ENCODE results near the gene SLC7A1. TPM values are rescaled to one million over a fixed set of nuclear protein-coding genes. Genes with fewer than 3 reads are reported as not detected.

The SLC7A1 gene
- polyA plus RNA-seq, 1 donor = 8.7 TPM

- no peak for DNase-seq (ENCODE audit: low read depth)
Measured at GRCh38 chr13:29510651-29511084, 84.8 kb downstream of the SLC7A1 start.

- no peak for DNase-seq (ENCODE audit: low read depth)
Measured at GRCh38 chr13:29509999-29510589, 85.4 kb downstream of the SLC7A1 start.

- DNase-seq (ENCODE audit: low read depth) = no peak
Measured at GRCh38 chr13:29508876-29509252, 86.6 kb downstream of the SLC7A1 start.

DNA sequence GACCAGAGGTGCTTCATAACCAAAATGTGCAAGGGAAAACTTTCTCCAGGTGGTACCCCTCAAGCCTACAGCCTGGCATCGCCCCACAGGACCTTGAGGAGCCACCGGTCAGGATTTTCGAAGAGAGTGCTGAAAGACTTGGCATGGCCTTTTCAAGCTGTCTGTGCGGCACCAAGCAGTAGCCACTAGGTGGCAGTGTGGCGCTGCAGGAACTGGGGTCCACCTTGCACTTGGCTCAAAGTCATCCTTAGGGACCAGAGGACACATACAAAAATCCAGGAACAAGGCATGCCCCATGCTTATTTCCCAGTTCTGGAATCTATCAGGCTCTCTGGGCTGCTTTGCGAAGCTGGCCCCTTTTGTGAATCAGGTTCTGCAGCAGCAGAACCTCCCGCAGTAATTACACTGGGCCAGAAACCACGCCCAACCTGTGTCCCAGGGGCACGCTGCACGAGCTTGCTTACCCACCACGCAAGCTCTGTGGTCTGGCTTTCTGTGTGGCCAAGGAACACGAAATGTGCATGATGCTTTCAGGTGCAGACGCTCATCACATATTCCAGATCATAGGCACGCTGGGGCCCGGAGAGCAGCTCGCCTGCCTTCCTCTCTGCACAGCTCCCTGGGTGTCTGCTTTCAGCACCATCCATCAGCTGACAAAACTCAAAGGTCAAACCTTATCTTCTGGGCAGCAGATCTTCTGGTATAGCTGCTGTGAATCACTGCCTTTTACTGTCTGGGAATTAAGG lies 87.2 kb downstream of the SLC7A1 start:
- DNase-seq (ENCODE audit: low read depth) = no peak

DNA sequence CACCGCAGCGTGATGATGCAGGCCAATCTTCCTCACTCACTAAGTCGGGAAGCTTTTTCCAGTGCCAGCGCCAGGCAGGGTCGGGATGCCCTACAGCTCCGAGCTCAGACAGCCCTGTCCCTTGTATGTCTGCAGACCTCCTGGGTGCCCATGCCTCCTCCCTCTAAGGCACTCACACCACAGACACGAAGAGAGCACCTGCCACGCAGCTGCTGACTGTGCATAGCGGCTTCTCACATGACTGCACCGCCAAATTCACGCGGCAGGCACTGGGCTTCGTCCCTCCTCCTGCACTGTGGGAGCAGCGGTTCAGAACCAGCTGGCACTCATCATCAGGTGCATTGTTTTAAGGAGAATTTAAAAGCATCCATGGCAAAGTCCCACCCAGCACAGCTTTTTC lies 88.1 kb downstream of the SLC7A1 start:
- no peak for DNase-seq (ENCODE audit: low read depth)

DNA sequence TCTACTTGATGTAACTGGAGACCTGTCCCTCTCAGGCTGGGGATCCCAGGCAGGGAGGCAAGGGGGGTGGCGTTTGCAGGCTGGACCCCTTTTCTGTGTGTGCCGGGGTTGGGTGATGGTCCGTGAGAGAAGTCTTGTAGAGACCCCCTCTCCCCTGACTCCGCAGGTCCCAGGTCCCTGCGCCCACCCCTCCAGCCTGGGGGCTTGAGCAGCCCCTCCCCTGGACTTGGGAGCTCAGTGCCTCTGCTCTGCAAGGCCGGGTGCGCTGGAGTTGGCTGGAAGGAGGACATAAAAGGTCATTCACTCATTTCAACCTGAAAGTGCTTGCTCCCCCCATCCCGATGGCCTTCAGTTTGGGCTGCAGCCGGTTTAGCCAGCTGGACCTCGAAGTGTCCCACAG lies 89.5 kb downstream of the SLC7A1 start:
- no peak for DNase-seq (ENCODE audit: low read depth)

GRCh38 chr13:29505511-29505910 lies 90.0 kb downstream of the SLC7A1 start:
- no peak for DNase-seq (ENCODE audit: low read depth)

DNA sequence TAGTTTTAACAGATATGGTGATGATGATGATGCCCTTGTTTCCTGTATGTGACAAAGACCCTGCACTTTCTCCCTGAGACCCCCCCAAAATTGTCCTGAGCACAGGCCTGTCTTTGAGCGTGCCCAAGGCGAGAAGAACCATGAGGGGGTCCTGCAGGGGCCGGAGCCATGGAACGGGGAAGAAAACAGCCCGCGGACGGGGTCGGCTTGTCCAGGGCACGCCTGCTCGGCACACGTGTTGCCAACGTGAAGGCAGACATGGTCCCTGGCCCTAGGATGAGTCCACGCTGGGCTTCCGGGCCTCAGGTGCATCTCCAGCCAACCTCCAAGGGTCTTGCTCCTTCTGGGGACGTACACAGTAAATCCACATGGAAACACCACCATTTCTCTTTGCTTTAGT lies 90.8 kb downstream of the SLC7A1 start:
- no peak for DNase-seq (ENCODE audit: low read depth)

DNA sequence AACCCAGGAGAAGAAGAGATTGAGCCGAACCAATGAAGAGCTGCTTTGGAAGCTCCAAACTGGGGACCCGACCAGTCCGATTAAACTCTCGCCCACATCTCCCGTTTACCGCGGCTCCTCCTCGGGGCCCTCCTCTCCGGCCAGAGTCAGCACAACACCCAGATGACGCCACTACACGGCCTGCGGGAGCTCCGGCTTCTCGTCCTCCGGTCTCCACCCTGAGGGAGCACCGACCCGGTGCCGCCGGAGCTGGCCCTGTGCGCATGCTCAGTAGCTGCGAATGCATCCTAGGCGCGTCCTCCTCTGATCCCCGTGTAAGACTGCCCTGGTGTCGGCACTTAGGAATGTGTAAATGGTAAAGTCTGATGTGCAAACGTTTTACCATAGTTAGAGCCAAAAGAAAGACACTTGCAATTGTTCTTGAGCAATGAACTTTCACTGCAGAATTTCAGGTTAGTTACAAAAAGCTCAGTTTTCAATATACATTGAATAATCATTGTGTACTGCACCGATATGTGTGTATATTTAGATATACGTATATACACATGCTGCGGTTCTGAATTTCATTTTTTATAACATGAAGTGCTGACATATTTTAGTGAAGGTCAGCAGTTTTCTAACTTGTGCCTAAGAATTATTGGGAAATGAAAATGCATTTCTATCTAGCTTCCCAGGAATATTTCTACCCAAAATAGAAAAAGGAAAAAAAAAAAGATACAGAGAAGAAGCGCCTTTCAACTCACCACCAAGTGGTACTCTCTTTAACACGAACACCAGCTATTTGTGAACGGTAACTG lies 92.2 kb downstream of the SLC7A1 start:
- no peak for DNase-seq (ENCODE audit: low read depth)

- no peak for DNase-seq (ENCODE audit: low read depth)
Measured at GRCh38 chr13:29502391-29503008, 93.0 kb downstream of the SLC7A1 start.

- no peak for DNase-seq (ENCODE audit: low read depth)
Measured at GRCh38 chr13:29501674-29502073, 93.8 kb downstream of the SLC7A1 start.

GRCh38 chr13:29500386-29500785 lies 95.1 kb downstream of the SLC7A1 start:
- no peak for DNase-seq (ENCODE audit: low read depth)

- no peak for DNase-seq (ENCODE audit: low read depth)
Measured at GRCh38 chr13:29499506-29500165, 95.9 kb downstream of the SLC7A1 start.

- DNase-seq (ENCODE audit: low read depth) = no peak
Measured at GRCh38 chr13:29498426-29499040, 97.0 kb downstream of the SLC7A1 start.

GRCh38 chr13:29497137-29497654 lies 98.3 kb downstream of the SLC7A1 start:
- peak; percentile 72 for DNase-seq (ENCODE audit: low read depth)

GRCh38 chr13:29496241-29496712 lies 99.2 kb downstream of the SLC7A1 start:
- DNase-seq (ENCODE audit: low read depth) = no peak

GRCh38 chr13:29494520-29494919 lies 101.0 kb downstream of the SLC7A1 start:
- no peak for DNase-seq (ENCODE audit: low read depth)

DNA sequence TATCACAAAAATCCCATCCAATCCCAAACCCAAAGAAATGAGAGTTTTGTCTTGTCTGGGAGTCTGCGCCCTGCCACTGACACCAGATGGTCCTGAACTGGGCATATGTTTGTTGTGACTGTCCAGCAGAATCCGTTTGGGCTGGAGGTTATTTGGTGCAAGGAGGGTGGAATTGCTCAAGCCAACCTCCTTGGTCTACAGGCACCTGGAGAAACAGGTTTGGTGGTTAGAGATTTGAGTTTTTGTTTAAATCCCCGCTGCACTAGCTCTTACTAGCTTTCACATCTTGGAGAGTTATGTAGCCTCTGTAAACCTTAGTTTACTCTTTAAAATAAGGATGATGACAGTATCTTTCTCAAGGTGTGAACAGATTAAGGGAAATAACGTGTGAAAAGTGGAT lies 101.7 kb downstream of the SLC7A1 start:
- DNase-seq (ENCODE audit: low read depth) = no peak

GRCh38 chr13:29491248-29491647 lies 104.2 kb downstream of the SLC7A1 start:
- no peak for DNase-seq (ENCODE audit: low read depth)

DNA sequence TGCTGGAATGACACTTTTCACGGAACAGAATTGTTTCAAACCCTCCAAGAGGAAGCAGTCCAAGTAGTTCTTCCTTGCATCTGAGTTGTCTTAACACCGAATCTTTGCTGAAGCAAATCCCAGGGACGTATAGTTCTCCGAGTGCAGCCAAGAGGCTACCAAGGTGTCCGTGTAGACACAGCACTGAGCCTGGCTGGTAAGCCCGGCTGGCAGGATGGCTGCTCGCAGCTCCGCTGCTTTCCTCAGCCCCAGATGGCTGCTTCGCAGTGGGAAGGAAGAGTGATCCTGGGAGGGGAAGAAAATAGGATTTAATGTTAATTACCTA lies 105.0 kb downstream of the SLC7A1 start:
- no peak for DNase-seq (ENCODE audit: low read depth)
